ENCODE data around the gene ARHGAP42.
A peak's percentile ranks its signal among the peaks of the same experiment; 100 is the strongest.
"Not testable (repeated sequence)": the region's sequence is repeated elsewhere in the genome, so short reads cannot be mapped to it uniquely, and the experiment has no call there.

ARHGAP42 gene

GRCh38 chr11:100687054-100687629 lies at the start of gene ARHGAP42:
TSS of gene ARHGAP42 (plus strand) at chr11:100687288. CDS start at chr11:100687679, 391 bp downstream.
- peak; percentile 22 to 27 for DNase-seq

GRCh38 chr11:100637706-100638105 lies 49.4 kb upstream of the ARHGAP42 start:
- no peak for DNase-seq

GRCh38 chr11:100638648-100639047 lies 48.4 kb upstream of the ARHGAP42 start:
- DNase-seq, result no peak

GRCh38 chr11:100639140-100639539 lies 47.9 kb upstream of the ARHGAP42 start:
- DNase-seq, result no peak

- no peak for DNase-seq
Measured at GRCh38 chr11:100640071-100640470, 47.0 kb upstream of the ARHGAP42 start.

- DNase-seq, result no peak
Measured at GRCh38 chr11:100640646-100641045, 46.4 kb upstream of the ARHGAP42 start.

- no peak for DNase-seq
Measured at GRCh38 chr11:100641456-100641855, 45.6 kb upstream of the ARHGAP42 start.

- no peak for DNase-seq
Measured at GRCh38 chr11:100646545-100646944, 40.5 kb upstream of the ARHGAP42 start.

- no peak for DNase-seq
Measured at GRCh38 chr11:100647861-100648260, 39.2 kb upstream of the ARHGAP42 start.

- no peak for DNase-seq
Measured at GRCh38 chr11:100663583-100663982, 23.5 kb upstream of the ARHGAP42 start.

GRCh38 chr11:100663996-100664395 lies 23.1 kb upstream of the ARHGAP42 start:
- DNase-seq, result no peak

- not testable (repeated sequence) for DNase-seq
Measured at GRCh38 chr11:100666816-100667215, 20.3 kb upstream of the ARHGAP42 start.

- DNase-seq, result no peak
Measured at GRCh38 chr11:100667449-100667848, 19.6 kb upstream of the ARHGAP42 start.

- DNase-seq, result no peak
Measured at GRCh38 chr11:100670140-100670539, 16.9 kb upstream of the ARHGAP42 start.

GRCh38 chr11:100671471-100671870 lies 15.6 kb upstream of the ARHGAP42 start:
- no peak for DNase-seq

- DNase-seq, result no peak
Measured at GRCh38 chr11:100672498-100673033, 14.5 kb upstream of the ARHGAP42 start.

GRCh38 chr11:100673063-100673462 lies 14.0 kb upstream of the ARHGAP42 start:
- DNase-seq, result no peak

- no peak for DNase-seq
Measured at GRCh38 chr11:100674212-100674611, 12.9 kb upstream of the ARHGAP42 start.

- no peak for DNase-seq
Measured at GRCh38 chr11:100675115-100675650, 11.9 kb upstream of the ARHGAP42 start.

GRCh38 chr11:100676901-100677300 lies 10.2 kb upstream of the ARHGAP42 start:
- no peak for DNase-seq

- no peak for DNase-seq
Measured at GRCh38 chr11:100677796-100678195, 9.3 kb upstream of the ARHGAP42 start.

GRCh38 chr11:100680070-100680469 lies 7.0 kb upstream of the ARHGAP42 start:
- no peak for DNase-seq

- DNase-seq, result peak; percentile 46 to 49
Measured at GRCh38 chr11:100681064-100681502, 6.0 kb upstream of the ARHGAP42 start.

GRCh38 chr11:100682247-100682969 lies 4.7 kb upstream of the ARHGAP42 start:
- no peak for DNase-seq

All from inflammatory macrophage treated with lipopolysaccharide for 1 hour (primary cell).